Measurements from ENCODE around the gene MDK. TPM values are rescaled to one million over a fixed set of nuclear protein-coding genes. Genes with fewer than 3 reads are reported as not detected.

Gene MDK
- total RNA-seq, 1 donor from 2014 or later = 600 TPM

DNA sequence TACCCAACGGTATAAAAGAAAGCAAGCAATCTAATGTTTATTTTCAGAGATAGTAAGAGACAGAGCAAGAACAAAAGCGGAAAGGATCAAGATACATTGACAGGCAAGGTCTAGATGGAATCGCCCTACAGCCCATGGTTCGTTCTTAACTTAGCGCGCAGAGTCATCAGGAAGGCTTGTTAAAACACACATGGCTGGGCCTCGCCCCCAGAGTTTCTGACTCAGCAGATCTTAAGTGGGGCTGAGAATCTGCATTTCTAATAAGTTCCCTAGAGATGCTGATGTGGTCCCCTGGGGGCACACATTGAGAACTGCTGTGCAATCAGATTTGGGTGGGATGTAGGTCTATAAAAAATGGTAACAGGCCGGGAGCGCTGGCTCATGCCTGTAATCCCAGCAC is 45.9 kb downstream of the MDK start:
- Mint-ChIP-seq H3K9me3 (no peaks in the 10 kb centered on the region), H3K27ac (no peak overlapping the region), H3K36me3 (peaks cover 25% of the 10 kb centered on the region), H3K4me1 (no peaks in the 10 kb centered on the region), H3K27me3 (ENCODE audit: insufficient read depth, low read depth) (no peaks in the 10 kb centered on the region), H3K4me3 (no peak overlapping the region)
- H2AFZ ChIP-seq (replicated peaks) = no peak overlapping the region
- H3K27ac ChIP-seq = no peak overlapping the region
- H3K9ac ChIP-seq = no peak overlapping the region
- H3K36me3 ChIP-seq = no peaks in the 10 kb centered on the region
- H3K4me1 ChIP-seq = peaks cover 3% of the 10 kb centered on the region
- TF ChIP-seq EZH2phosphoT487 (IDR thresholded peaks at IDR 0.05) (no peak), EZH2 (IDR thresholded peaks at IDR 0.05) (no peak)
- TF ChIP-seq, protein P1, sequence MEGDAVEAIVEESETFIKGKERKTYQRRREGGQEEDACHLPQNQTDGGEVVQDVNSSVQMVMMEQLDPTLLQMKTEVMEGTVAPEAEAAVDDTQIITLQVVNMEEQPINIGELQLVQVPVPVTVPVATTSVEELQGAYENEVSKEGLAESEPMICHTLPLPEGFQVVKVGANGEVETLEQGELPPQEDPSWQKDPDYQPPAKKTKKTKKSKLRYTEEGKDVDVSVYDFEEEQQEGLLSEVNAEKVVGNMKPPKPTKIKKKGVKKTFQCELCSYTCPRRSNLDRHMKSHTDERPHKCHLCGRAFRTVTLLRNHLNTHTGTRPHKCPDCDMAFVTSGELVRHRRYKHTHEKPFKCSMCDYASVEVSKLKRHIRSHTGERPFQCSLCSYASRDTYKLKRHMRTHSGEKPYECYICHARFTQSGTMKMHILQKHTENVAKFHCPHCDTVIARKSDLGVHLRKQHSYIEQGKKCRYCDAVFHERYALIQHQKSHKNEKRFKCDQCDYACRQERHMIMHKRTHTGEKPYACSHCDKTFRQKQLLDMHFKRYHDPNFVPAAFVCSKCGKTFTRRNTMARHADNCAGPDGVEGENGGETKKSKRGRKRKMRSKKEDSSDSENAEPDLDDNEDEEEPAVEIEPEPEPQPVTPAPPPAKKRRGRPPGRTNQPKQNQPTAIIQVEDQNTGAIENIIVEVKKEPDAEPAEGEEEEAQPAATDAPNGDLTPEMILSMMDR (IDR thresholded peaks at IDR 0.05) = no peak
- no peak overlapping the region for H3K4me3 ChIP-seq
- H3K27me3 ChIP-seq = no peaks in the 10 kb centered on the region
- no peaks in the 10 kb centered on the region for H3K9me3 ChIP-seq (ENCODE audit: low read depth)
- H3F3A ChIP-seq (ENCODE audit: low read depth) = peaks cover 3% of the 10 kb centered on the region
- no peaks in the 10 kb centered on the region for H4K20me1 ChIP-seq (ENCODE audit: low read depth)
- DNase-seq (ENCODE audit: low spot score) = no peak
- no peak overlapping the region for H3K4me2 ChIP-seq
- H3K79me2 ChIP-seq (ENCODE audit: low read depth) = no peaks in the 10 kb centered on the region

DNA sequence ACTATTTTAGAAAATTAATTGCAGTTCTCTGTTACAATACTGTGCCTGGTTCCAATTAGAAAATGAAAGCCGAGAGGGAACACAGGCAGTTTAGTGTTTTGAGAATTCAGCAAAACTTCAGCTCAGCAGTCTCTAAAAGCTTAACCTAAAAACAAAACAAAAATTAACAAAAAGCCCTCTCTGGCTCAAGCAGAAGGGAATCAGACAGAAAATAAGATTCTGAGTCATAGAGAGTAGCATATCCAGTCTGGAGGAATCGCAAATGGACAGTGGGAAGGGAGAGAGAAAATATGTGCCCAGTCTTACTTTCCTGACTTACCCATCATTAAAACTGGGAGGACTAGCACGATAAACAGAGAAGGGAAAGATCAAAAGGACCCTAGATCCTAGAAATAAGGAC is 48.2 kb downstream of the MDK start:
- DNase-seq (ENCODE audit: low spot score) = no peak
- Histone ChIP-seq H3F3A (ENCODE audit: low read depth) (no peaks in the 10 kb centered on the region), H3K4me1 (no peaks in the 10 kb centered on the region), H3K9me3 (ENCODE audit: low read depth) (no peaks in the 10 kb centered on the region), H3K27me3 (no peaks in the 10 kb centered on the region), H3K4me3 (no peak overlapping the region), H3K36me3 (no peaks in the 10 kb centered on the region), H4K20me1 (ENCODE audit: low read depth) (no peaks in the 10 kb centered on the region), H3K9ac (no peak overlapping the region), H3K4me2 (no peak overlapping the region), H2AFZ (replicated peaks) (no peak overlapping the region), H3K79me2 (ENCODE audit: low read depth) (no peaks in the 10 kb centered on the region), H3K27ac (no peak overlapping the region)
- Mint-ChIP-seq H3K36me3 (peaks cover 29% of the 10 kb centered on the region), H3K9me3 (no peaks in the 10 kb centered on the region), H3K4me1 (no peaks in the 10 kb centered on the region), H3K27me3 (ENCODE audit: insufficient read depth, low read depth) (no peaks in the 10 kb centered on the region), H3K4me3 (no peak overlapping the region), H3K27ac (no peak overlapping the region)
- TF ChIP-seq EZH2 (IDR thresholded peaks at IDR 0.05) (no peak), EZH2phosphoT487 (IDR thresholded peaks at IDR 0.05) (no peak)
- TF ChIP-seq, protein P1 (IDR thresholded peaks at IDR 0.05) = no peak

DNA sequence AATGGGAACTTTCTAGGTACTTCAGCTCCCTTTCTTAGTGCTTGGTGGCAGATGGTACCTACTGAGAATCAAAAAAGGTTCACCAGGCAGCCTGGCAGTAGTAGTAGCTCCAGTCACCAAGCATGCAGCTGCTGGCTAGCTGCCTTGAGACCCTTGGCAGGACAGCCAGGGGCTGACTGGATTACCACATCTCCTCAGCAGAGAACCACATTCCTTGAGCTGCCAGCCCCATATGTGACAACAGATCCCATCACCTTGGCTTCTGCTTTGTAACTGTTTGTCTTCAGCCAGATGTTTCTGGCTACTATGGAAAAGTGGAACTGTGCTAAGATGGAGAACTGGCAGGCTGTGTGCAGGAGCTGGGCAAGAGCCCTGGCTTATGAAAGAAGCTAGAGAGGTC is 49.7 kb downstream of the MDK start:
- no peaks in the 10 kb centered on the region for H3K9me3 ChIP-seq (ENCODE audit: low read depth)
- TF ChIP-seq, protein P1 (IDR thresholded peaks at IDR 0.05) = no peak
- TF ChIP-seq EZH2phosphoT487 (IDR thresholded peaks at IDR 0.05) (no peak), EZH2 (IDR thresholded peaks at IDR 0.05) (no peak)
- no peaks in the 10 kb centered on the region for H4K20me1 ChIP-seq (ENCODE audit: low read depth)
- Mint-ChIP-seq H3K9me3 (no peaks in the 10 kb centered on the region), H3K27ac (no peak overlapping the region), H3K4me3 (no peak overlapping the region), H3K36me3 (peaks cover 27% of the 10 kb centered on the region), H3K4me1 (no peaks in the 10 kb centered on the region), H3K27me3 (ENCODE audit: insufficient read depth, low read depth) (no peaks in the 10 kb centered on the region)
- no peaks in the 10 kb centered on the region for H3F3A ChIP-seq (ENCODE audit: low read depth)
- H3K4me1 ChIP-seq = no peaks in the 10 kb centered on the region
- no peaks in the 10 kb centered on the region for H3K36me3 ChIP-seq
- no peak overlapping the region for H2AFZ ChIP-seq (replicated peaks)
- no peak overlapping the region for H3K27ac ChIP-seq
- no peaks in the 10 kb centered on the region for H3K79me2 ChIP-seq (ENCODE audit: low read depth)
- H3K9ac ChIP-seq = no peak overlapping the region
- no peak overlapping the region for H3K4me2 ChIP-seq
- H3K27me3 ChIP-seq = no peaks in the 10 kb centered on the region
- H3K4me3 ChIP-seq = no peak overlapping the region
- no peak for DNase-seq (ENCODE audit: low spot score)

Small RNAs within 50 kb of the gene (microRNA-seq; reads per million reads assigned to microRNA genes)
- 0.54 reads per million for gene MIR4688

Small RNAs within 50 kb of the gene (small RNA-seq; reads per million reads assigned to genes)
- gene MIR4688 = not detected

Other genes with a start within 250 kb of the MDK start
- 0.43 and 1.7 TPM in 2 replicates for gene CREB3L1, start 104.0 kb upstream of the MDK start, total RNA-seq (ENCODE audit: low replicate concordance)
- gene DGKZ, start 34.2 kb upstream of the MDK start, total RNA-seq (ENCODE audit: low replicate concordance) = 12.5 and 55.5 TPM in 2 replicates
- gene CHRM4, start 10.1 kb downstream of the MDK start, total RNA-seq (ENCODE audit: low replicate concordance) = 0.31 TPM in 1 of 2 replicates, not detected in the other
- gene AMBRA1, start 212.4 kb downstream of the MDK start, total RNA-seq (ENCODE audit: low replicate concordance) = 20.7 and 35.9 TPM in 2 replicates
- gene HARBI1, start 235.6 kb downstream of the MDK start, total RNA-seq (ENCODE audit: low replicate concordance) = 4.6 and 5.3 TPM in 2 replicates
- 75.4 and 88.5 TPM in 2 replicates for gene ATG13, start 235.9 kb downstream of the MDK start, total RNA-seq (ENCODE audit: low replicate concordance)